ENCODE results near the gene CDH1. TPM values are rescaled to one million over a fixed set of nuclear protein-coding genes. Genes with fewer than 3 reads are reported as not detected.

Gene CDH1
- polyA plus RNA-seq, 1 donor: 91.5 TPM

DNA sequence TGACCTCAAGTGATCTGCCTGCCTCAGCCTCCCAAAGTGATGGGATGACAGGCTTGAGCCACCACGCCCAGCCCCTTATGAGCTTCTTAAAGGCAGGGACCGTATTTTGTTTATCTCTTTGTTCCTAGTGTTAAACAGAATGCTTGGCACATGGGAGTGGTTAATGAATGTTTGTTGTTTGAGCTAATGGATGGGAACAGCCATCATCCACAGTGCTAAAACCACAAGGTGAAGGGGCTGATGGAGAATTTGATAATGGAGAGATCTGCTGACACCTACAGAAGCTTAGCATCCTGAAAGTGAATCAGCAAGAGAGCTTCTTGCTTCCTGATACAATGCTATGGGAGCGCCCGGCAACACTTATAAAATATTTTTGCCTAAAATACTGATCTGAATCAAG lies 8.6 kb upstream of the CDH1 start:
- DNase-seq: no peak

DNA sequence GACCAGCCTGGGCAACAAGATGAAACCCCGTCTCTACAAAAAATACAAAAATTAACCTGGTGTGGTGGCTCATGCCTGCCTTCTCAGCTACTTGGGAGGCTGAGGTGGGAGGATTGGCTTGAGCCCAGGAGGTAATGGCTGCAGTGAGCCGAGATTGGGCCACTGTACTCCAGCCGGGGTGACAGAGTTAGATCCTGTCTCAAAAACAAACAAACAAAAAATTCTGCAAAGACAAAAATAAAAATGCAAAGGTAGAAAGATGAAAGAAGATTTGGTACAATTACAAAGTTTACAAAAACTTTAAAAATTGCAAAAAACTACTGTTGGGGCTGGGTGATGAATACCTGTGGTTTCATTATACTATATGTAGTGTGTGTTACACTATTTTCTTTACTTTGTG lies 5.5 kb upstream of the CDH1 start:
- no peak for DNase-seq

DNA sequence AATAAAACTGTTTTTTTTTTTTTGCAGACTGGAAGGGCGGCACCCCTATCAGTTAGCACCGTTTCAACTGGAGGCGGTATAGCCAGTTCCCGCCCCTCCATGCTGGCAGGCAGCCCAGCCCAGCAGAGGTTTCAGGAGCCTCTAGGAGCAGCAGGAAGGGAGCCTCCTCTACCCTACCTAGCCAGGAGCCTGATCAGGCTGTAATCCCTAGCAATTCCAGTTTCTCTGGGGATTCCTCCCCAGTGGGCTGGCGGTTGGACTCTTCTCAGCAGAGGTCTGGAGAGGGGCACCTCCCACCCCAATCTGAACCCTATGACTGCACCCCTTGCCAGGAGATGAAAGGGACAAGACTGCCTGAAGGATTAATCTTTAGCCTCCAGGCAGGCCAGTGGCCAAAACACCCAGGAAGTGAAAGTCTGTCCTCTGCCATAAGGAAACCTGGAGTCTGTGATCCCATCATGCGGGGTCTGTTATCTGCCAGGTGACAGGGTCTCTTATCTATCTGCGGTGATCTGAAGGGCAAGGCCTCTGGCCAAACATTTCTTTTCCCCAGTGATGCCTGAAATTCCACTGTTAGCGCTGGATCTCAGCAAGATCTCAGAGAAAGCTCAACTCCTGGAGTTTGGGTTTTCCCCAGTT lies 4.9 kb upstream of the CDH1 start:
- DNase-seq: no peak

GRCh38 chr16:68732741-68733399 lies 4.2 kb upstream of the CDH1 start:
- no peak for DNase-seq

DNA sequence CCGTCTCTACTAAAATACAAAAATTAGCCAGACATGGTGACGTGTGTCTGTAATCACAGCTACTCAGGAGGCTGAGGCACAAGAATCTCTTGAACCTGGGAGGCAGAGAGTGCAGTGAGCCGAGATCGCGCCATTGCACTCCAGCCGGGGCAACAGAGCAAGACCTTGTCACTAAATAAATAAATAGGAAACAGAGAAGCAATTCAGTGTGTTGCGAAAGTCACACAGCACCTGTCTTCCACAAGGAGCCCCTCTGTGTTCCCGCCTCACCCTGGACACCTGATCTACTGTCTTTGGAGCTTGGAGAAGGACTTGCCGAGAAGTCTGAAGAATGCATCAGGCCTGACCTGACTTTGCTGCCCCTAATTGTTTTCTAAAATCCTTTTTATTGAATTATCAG lies 3.5 kb upstream of the CDH1 start:
- DNase-seq: no peak

GRCh38 chr16:68734782-68735181 lies 2.3 kb upstream of the CDH1 start:
- DNase-seq: no peak

DNA sequence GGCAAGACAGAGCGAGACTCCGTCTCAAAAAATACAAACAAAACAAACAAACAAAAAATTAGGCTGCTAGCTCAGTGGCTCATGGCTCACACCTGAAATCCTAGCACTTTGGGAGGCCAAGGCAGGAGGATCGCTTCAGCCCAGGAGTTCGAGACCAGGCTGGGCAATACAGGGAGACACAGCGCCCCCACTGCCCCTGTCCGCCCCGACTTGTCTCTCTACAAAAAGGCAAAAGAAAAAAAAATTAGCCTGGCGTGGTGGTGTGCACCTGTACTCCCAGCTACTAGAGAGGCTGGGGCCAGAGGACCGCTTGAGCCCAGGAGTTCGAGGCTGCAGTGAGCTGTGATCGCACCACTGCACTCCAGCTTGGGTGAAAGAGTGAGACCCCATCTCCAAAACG lies 531 bp upstream of the CDH1 start:
- DNase-seq: no peak

DNA sequence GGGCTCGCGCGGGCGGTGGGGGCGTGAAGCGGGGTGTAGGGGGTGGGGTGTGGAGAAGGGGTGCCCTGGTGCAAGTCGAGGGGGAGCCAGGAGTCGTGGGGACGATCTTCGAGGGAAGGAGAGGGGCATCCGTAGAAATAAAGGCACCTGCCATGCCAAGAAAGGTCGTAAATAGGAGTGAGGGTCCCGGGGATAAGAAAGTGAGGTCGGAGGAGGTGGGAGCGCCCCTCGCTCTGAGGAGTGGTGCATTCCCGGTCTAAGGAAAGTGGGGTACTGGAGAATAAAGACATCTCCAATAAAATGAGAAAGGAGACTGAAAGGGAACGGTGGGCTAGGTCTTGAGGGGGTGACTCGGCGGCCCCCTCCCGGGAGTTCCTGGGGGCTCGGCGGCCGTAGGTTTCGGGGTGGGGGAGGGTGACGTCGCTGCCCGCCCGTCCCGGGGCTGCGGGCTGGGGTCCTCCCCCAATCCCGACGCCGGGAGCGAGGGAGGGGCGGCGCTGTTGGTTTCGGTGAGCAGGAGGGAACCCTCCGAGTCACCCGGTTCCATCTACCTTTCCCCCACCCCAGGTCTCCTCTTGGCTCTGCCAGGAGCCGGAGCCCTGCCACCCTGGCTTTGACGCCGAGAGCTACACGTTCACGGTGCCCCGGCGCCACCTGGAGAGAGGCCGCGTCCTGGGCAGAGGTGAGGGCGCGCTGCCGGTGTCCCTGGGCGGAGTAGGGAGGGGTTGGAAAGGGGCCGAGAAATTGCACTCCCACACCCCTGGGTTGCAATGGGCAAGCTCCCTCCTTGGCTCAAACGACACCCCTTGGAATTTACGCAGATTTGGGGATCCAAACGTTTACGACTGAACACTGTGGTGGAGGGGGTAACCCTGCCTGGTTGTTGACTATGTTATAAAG lies 888 bp downstream of the CDH1 start:
- DNase-seq: no peak

DNA sequence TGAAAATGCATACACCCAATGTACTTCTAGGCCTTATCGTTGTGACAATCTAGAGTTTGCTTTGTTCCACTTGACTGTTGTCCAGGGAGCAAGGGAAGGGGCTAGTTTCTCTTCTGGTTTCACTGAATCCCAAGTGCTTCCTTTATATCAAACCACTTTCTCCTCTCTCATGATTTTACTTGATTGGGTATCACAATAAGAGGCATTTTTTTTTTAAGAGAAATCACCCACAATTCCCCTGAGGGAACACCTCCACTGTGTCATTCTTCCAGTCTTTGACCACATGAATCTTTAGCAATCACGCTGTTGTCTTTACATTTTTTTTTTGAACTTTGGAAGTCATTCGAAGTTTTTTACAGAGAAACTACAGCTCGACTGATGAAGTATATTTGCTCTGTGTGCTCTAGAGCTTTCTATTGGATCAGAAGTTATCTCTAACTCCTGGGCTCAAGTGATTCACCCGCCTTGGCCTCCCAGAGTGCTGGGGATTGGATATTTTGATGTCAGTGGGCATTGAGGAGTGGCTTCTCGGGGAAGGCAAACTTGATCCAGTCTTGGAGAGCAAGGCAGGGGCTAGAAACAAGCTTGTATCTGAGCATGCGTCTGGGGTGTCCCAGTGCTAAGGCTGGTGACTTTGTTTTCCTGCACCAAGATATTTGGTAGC lies 3.0 kb downstream of the CDH1 start:
- no peak for DNase-seq

DNA sequence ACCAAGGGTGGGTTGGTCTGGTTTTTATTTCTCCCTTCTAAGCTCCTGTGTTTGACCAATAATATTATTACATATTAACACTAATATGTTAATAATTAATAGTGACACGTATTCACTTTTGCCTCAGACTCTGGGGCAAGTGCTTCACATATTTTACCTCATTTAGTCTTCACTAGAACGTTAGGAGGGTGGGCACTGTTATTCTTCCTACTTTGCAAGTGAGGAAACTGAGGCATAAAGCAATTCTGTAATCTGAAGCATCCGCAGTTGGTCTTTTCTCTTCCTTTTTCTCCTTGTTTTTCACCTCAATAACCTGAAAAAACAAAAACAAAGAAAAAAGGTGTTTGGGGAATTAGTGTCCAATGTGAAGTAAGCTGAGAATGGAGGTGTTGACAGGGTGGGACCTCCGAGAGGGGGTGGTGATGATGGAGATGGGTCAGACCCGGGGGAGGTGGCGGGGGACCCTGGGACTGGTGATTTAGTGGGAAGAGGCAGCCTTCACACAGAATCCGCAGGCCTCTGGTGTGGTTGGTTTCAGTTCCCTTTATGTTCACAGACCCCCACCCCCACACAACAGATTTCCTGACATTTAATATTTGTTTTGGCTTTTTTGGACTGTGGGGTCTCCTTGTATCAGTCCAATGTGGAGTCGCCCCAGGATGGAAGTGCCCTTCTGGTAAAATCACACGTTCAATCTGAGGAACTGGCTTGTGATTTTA lies 3.7 kb downstream of the CDH1 start:
- no peak for DNase-seq

DNA sequence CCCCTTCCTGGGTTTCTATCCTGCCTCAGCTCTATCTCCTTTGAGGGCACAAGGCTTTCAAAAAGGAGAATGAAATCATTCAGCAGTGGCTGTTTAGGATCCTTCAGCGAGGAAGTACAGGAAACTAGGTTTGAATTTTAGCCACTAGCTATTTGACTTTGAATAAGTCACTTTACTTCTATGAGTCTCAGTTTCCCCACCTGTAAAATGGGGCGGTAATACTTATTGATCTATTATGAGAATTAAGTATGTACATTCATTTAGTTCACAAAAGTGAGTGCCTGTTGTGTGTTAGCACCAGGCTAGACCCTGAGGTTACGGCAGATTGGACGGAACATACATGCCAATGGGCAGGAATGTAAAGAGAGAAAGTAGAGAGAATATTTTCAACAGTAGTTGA lies 6.6 kb downstream of the CDH1 start:
- no peak for DNase-seq

DNA sequence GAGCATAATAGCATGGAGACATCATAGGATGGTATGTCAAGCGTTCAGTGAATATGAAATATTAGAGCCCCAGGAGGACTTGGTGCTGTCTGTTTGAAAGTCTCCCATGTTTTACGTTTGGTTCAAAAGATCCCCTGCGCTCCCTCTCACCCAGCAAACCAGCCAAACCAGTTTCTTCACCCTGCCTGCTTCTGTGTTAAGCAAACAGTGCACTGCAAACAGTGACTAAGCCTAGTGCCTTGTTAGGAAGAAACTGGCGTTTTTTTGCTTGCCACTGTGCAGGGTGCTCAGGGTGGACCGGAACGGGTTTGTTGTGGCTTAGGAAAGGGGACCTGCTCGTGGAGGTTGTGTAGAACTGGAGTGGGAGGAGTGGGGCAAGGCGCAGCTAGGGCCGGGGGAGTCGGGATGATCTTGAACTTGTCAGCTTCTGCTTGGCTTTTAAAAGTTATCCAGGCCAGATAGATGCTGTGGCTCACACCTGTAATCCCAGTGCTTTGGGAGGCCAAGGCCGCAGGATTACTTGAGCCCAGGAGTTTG lies 7.7 kb downstream of the CDH1 start:
- no peak for DNase-seq

- DNase-seq: no peak
Measured at GRCh38 chr16:68746951-68747350, 9.9 kb downstream of the CDH1 start.

DNA sequence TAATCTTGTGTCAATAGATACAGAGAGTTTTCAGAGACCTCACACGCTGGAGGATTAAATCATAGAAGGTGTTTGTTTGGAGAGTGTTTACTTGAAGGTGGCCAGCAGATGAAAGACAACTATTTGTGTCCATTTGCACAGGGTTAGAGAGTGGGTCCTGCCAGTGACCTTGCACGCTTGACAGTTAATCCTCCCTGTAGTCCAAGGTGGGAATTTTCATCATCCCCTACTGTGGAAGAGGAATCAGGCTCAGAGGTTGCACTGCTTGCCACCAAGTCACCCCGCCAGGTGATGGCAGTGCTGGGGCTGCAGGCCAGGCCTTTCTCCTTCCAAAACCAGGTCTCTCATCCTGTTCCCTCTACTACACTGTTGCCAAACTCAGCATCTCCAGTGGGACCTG lies 12.3 kb downstream of the CDH1 start:
- no peak for DNase-seq

- no peak for DNase-seq
Measured at GRCh38 chr16:68750193-68750695, 13.2 kb downstream of the CDH1 start.

DNA sequence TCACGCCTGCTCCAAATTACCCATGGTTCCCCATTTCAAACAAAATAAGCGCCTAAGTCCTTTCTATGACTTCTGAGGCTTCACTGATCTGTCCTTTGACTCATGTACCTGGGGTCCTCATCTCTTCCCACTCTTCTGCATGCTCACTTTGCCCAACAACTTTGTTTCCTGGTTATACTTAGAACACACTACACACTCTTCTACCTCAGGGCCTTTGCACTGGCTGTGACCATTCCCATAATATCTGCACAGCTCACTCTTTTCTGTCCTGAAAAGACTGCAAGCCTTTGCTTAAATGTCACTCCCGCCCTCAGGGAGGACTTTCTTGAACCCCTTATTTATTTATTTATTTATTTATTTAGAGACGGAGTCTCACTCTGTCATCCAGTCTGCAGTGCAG lies 14.1 kb downstream of the CDH1 start:
- DNase-seq: no peak

DNA sequence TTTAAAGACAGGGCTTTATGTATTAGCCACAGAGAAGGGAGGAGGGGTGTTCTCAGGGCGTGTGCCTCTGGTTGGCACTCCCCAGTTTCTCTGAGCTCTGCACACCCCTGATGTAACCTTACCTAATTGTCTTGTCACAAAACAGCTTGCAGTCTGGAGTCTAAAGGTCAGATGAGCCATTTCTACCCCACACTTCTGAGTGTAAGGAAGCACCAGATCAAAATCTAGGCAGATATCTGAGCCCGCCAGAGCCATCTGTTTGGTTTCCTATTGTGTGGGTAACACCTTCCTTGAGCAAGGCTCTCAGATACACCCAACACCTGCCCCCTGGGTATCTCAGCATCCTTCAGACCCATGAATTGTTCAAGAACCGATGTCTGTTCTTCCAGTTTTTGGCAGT lies 15.5 kb downstream of the CDH1 start:
- no peak for DNase-seq

- no peak for DNase-seq
Measured at GRCh38 chr16:68754084-68754792, 17.1 kb downstream of the CDH1 start.

- no peak for DNase-seq
Measured at GRCh38 chr16:68756239-68756915, 19.3 kb downstream of the CDH1 start.

DNA sequence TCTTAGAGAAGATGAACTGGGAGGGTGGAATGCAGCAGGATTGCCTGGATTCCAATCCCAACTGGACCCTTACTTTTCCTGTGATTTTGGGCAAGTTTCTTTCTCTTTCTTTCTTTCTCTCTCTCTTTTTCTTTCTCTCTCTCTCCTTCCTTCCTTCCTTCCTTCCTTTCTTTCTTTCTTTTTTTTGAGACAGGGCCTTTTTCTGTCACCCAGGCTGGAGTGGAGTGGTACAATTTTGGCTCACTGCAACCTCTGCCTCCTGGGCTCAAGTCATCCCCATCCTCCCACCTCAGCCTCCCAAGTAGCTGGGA lies 20.5 kb downstream of the CDH1 start:
- DNase-seq: no peak
